ENCODE measurements around the gene GM2A. TPM values are rescaled to one million over a fixed set of nuclear protein-coding genes. Genes with fewer than 3 reads are reported as not detected.

GM2A gene
- total and polyA plus RNA-seq, 2 of the 13 experiments (the other 11 are each of a cell fraction or from before 2014, with no cell fraction given) = 14.6 to 29.6 TPM

GRCh38 chr5:151223447-151224264 lies 29.3 kb upstream of the GM2A start, which contains the start of gene CCDC69 (continued):
- 0 out of 2 replicates have a peak, but pooled peaks have one; percentile 25 for TF ChIP-seq GFI1 (CRISPR knock-in tag; IDR thresholded peaks at IDR 0.05; ENCODE audit: borderline replicate concordance)
- TF ChIP-seq, protein P1, sequence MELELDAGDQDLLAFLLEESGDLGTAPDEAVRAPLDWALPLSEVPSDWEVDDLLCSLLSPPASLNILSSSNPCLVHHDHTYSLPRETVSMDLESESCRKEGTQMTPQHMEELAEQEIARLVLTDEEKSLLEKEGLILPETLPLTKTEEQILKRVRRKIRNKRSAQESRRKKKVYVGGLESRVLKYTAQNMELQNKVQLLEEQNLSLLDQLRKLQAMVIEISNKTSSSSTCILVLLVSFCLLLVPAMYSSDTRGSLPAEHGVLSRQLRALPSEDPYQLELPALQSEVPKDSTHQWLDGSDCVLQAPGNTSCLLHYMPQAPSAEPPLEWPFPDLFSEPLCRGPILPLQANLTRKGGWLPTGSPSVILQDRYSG (CRISPR knock-in tag; IDR thresholded peaks at IDR 0.05) = no peak
- TF ChIP-seq SMARCC2 (IDR thresholded peaks at IDR 0.05) = no peak
- TF ChIP-seq ZNF780A (CRISPR knock-in tag; IDR thresholded peaks at IDR 0.05) = no peak
- no peak for TF ChIP-seq BRCA1 (CRISPR knock-in tag; IDR thresholded peaks at IDR 0.05)
- TF ChIP-seq ZNF775 (CRISPR knock-in tag; IDR thresholded peaks at IDR 0.05; ENCODE audit: borderline replicate concordance) = no peak
- TF ChIP-seq, protein P2, sequence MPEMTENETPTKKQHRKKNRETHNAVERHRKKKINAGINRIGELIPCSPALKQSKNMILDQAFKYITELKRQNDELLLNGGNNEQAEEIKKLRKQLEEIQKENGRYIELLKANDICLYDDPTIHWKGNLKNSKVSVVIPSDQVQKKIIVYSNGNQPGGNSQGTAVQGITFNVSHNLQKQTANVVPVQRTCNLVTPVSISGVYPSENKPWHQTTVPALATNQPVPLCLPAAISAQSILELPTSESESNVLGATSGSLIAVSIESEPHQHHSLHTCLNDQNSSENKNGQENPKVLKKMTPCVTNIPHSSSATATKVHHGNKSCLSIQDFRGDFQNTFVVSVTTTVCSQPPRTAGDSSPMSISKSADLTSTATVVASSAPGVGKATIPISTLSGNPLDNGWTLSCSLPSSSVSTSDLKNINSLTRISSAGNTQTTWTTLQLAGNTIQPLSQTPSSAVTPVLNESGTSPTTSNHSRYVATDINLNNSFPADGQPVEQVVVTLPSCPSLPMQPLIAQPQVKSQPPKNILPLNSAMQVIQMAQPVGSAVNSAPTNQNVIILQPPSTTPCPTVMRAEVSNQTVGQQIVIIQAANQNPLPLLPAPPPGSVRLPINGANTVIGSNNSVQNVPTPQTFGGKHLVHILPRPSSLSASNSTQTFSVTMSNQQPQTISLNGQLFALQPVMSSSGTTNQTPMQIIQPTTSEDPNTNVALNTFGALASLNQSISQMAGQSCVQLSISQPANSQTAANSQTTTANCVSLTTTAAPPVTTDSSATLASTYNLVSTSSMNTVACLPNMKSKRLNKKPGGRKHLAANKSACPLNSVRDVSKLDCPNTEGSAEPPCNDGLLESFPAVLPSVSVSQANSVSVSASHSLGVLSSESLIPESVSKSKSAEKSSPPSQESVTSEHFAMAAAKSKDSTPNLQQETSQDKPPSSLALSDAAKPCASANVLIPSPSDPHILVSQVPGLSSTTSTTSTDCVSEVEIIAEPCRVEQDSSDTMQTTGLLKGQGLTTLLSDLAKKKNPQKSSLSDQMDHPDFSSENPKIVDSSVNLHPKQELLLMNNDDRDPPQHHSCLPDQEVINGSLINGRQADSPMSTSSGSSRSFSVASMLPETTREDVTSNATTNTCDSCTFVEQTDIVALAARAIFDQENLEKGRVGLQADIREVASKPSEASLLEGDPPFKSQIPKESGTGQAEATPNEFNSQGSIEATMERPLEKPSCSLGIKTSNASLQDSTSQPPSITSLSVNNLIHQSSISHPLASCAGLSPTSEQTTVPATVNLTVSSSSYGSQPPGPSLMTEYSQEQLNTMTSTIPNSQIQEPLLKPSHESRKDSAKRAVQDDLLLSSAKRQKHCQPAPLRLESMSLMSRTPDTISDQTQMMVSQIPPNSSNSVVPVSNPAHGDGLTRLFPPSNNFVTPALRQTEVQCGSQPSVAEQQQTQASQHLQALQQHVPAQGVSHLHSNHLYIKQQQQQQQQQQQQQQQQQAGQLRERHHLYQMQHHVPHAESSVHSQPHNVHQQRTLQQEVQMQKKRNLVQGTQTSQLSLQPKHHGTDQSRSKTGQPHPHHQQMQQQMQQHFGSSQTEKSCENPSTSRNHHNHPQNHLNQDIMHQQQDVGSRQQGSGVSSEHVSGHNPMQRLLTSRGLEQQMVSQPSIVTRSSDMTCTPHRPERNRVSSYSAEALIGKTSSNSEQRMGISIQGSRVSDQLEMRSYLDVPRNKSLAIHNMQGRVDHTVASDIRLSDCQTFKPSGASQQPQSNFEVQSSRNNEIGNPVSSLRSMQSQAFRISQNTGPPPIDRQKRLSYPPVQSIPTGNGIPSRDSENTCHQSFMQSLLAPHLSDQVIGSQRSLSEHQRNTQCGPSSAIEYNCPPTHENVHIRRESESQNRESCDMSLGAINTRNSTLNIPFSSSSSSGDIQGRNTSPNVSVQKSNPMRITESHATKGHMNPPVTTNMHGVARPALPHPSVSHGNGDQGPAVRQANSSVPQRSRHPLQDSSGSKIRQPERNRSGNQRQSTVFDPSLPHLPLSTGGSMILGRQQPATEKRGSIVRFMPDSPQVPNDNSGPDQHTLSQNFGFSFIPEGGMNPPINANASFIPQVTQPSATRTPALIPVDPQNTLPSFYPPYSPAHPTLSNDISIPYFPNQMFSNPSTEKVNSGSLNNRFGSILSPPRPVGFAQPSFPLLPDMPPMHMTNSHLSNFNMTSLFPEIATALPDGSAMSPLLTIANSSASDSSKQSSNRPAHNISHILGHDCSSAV (CRISPR knock-in tag; IDR thresholded peaks at IDR 0.05; ENCODE audit: borderline replicate concordance) = no peak
- no peak for TF ChIP-seq JUN (CRISPR knock-in tag; IDR thresholded peaks at IDR 0.05)
- no peak for TF ChIP-seq SIN3B (IDR thresholded peaks at IDR 0.05; ENCODE audit: low read length)
- TF ChIP-seq ZNF772 (CRISPR knock-in tag; IDR thresholded peaks at IDR 0.05) = no peak
- no peak for TF ChIP-seq RFX5 (IDR thresholded peaks at IDR 0.05; ENCODE audit: low read depth, low read length)
- no peak for TF ChIP-seq FOXO1 (CRISPR knock-in tag; IDR thresholded peaks at IDR 0.05)
- no peak for TF ChIP-seq FOXP1 (IDR thresholded peaks at IDR 0.05)
- no peak for TF ChIP-seq FOXP1 (CRISPR knock-in tag; IDR thresholded peaks at IDR 0.05)
- no peak for TF ChIP-seq MTF2 (CRISPR knock-in tag; IDR thresholded peaks at IDR 0.05; ENCODE audit: borderline replicate concordance)
- TF ChIP-seq DNMT3B (CRISPR knock-in tag; conservative IDR thresholded peaks at IDR 0.05) = no peak
- TF ChIP-seq, protein P3, sequence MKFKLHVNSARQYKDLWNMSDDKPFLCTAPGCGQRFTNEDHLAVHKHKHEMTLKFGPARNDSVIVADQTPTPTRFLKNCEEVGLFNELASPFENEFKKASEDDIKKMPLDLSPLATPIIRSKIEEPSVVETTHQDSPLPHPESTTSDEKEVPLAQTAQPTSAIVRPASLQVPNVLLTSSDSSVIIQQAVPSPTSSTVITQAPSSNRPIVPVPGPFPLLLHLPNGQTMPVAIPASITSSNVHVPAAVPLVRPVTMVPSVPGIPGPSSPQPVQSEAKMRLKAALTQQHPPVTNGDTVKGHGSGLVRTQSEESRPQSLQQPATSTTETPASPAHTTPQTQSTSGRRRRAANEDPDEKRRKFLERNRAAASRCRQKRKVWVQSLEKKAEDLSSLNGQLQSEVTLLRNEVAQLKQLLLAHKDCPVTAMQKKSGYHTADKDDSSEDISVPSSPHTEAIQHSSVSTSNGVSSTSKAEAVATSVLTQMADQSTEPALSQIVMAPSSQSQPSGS (CRISPR knock-in tag; IDR thresholded peaks at IDR 0.05) = no peak
- no peak; the same call in 1 of the 2 replicates for TF ChIP-seq DRAP1 (CRISPR knock-in tag; IDR thresholded peaks at IDR 0.05)
- TF ChIP-seq HMG20B (CRISPR knock-in tag; conservative IDR thresholded peaks at IDR 0.05) = no peak
- 0 out of 2 replicates have a peak, but pooled peaks have one; percentile 19 for TF ChIP-seq ONECUT2 (CRISPR knock-in tag; IDR thresholded peaks at IDR 0.05)
- TF ChIP-seq KLF12 (CRISPR knock-in tag; IDR thresholded peaks at IDR 0.05; ENCODE audit: borderline replicate concordance) = no peak
